Epidermal melanocyte (primary cell): ENCODE results near the gene MED13L.

Source experiments
- DNase-seq: peaks from one replicate; pipeline ENCODE4 v3.0.0; 2011; ENCODE audit warnings: low spot score; ENCODE audit not compliant: insufficient read length

The MED13L gene

GRCh38 chr12:116184763-116185162 lies 92.7 kb downstream of the MED13L start:
- no peak for DNase-seq

- DNase-seq: no peak
Measured at GRCh38 chr12:116183741-116184141, 93.8 kb downstream of the MED13L start.

GRCh38 chr12:116182359-116183063 lies 95.0 kb downstream of the MED13L start:
- no peak for DNase-seq

- no peak for DNase-seq
Measured at GRCh38 chr12:116180448-116180847, 97.0 kb downstream of the MED13L start.

- no peak for DNase-seq
Measured at GRCh38 chr12:116179384-116179783, 98.1 kb downstream of the MED13L start.

- DNase-seq: no peak
Measured at GRCh38 chr12:116177017-116177416, 100.5 kb downstream of the MED13L start.

- DNase-seq: no peak
Measured at GRCh38 chr12:116174904-116175303, 102.6 kb downstream of the MED13L start.

- DNase-seq: no peak
Measured at GRCh38 chr12:116174006-116174405, 103.5 kb downstream of the MED13L start.

GRCh38 chr12:116172224-116172849 lies 105.2 kb downstream of the MED13L start:
- DNase-seq: no peak

- no peak for DNase-seq
Measured at GRCh38 chr12:116171549-116171948, 105.9 kb downstream of the MED13L start.

- no peak for DNase-seq
Measured at GRCh38 chr12:116169071-116169470, 108.4 kb downstream of the MED13L start.

- no peak for DNase-seq
Measured at GRCh38 chr12:116166306-116166705, 111.2 kb downstream of the MED13L start.

GRCh38 chr12:116165036-116165425 lies 112.5 kb downstream of the MED13L start:
- no peak for DNase-seq

GRCh38 chr12:116164250-116165035 lies 113.0 kb downstream of the MED13L start:
- no peak for DNase-seq

GRCh38 chr12:116162071-116162470 lies 115.4 kb downstream of the MED13L start:
- DNase-seq: no peak

GRCh38 chr12:116161588-116161987 lies 115.9 kb downstream of the MED13L start:
- DNase-seq: no peak

GRCh38 chr12:116160883-116161458 lies 116.5 kb downstream of the MED13L start:
- DNase-seq: no peak

- DNase-seq: no peak
Measured at GRCh38 chr12:116160231-116160630, 117.3 kb downstream of the MED13L start.

GRCh38 chr12:116159593-116160200 lies 117.8 kb downstream of the MED13L start:
- no peak for DNase-seq

GRCh38 chr12:116159175-116159574 lies 118.3 kb downstream of the MED13L start:
- no peak for DNase-seq

GRCh38 chr12:116157845-116158267 lies 119.6 kb downstream of the MED13L start:
- DNase-seq: no peak

GRCh38 chr12:116156614-116157013 lies 120.9 kb downstream of the MED13L start:
- DNase-seq: no peak
